Lung (tissue), 12 donors: ENCODE measurements around the gene MAGEF1. TPM values are rescaled to one million over a fixed set of nuclear protein-coding genes. Genes with fewer than 3 reads are reported as not detected.

ENCODE experiments used
- ATAC-seq: fragments of 200-7000 bp; cut with Tn5 transposase; one replicate; pipeline ENCODE4 v1.9.1; 2020; ENCODE audit warnings: moderate number of reproducible peaks; ENCODE audit not compliant: insufficient read depth, low FRiP score
- DNase-seq, 3 donors: peaks; one replicate each; pipeline ENCODE4 v3.0.0-alpha.2; 2013 to 2017
- H3K27ac ChIP-seq, 2 donors: one replicate each; pipeline ENCODE4 v1.5.1; 2013; ENCODE audit warnings: mild to moderate bottlenecking in 2 of 2, moderate library complexity in 2 of 2, control low read depth in 1 of 2, inconsistent platforms in 1 of 2, low read depth in 1 of 2, low read length in 1 of 2
- H3K27me3 ChIP-seq, 3 donors: one replicate each; pipeline ENCODE4 v1.5.1; 2013; ENCODE audit warnings: low read length in 2 of 3; ENCODE audit not compliant: control insufficient read depth in 3 of 3, insufficient read depth in 3 of 3
- H3K36me3 ChIP-seq, 4 donors: one replicate each; pipeline ENCODE4 v1.5.1; 2013; ENCODE audit warnings: low read length in 4 of 4, mild to moderate bottlenecking in 1 of 4, moderate library complexity in 1 of 4; ENCODE audit not compliant: control insufficient read depth in 4 of 4, insufficient read depth in 4 of 4
- H3K4me1 ChIP-seq, 5 donors: one replicate each; pipeline ENCODE4 v1.5.1; 2013; ENCODE audit warnings: low read length in 5 of 5, mild to moderate bottlenecking in 2 of 5, moderate library complexity in 1 of 5; ENCODE audit not compliant: control insufficient read depth in 5 of 5, insufficient read depth in 5 of 5
- H3K4me3 ChIP-seq: one replicate; pipeline ENCODE4 v1.5.1; 2013; ENCODE audit warnings: mild to moderate bottlenecking, control low read depth, moderate library complexity
- H3K9ac ChIP-seq, 2 donors: one replicate each; pipeline ENCODE4 v1.5.1; 2013; ENCODE audit warnings: low read length in 2 of 2, control low read depth in 1 of 2; ENCODE audit not compliant: insufficient read depth in 1 of 2
- H3K9me3 ChIP-seq, 4 donors: one replicate each; pipeline ENCODE4 v1.5.1; 2013; ENCODE audit warnings: low read length in 3 of 4, mild to moderate bottlenecking in 1 of 4, moderate library complexity in 1 of 4; ENCODE audit not compliant: control insufficient read depth in 4 of 4, insufficient read depth in 3 of 4
- CTCF ChIP-seq: IDR thresholded peaks from 2 replicates; pipeline ENCODE4 v1.5.1; 2012; ENCODE audit warnings: mild to moderate bottlenecking; ENCODE audit errors: control extremely low read depth, extremely low read depth
- WGBS, 2 donors: extraction: QIAGEN DNeasy Blood & Tissue Kit; methylation state at CpG; one replicate each; pipeline ENCODE4 v1.1.7; 2013; 5-methylcytosine and 5-hydroxymethylcytosine counted together
- polyA plus RNA-seq, 2 donors: library from polyadenylated mRNA; stranded (reverse); fragments of 200-250 nt; gene quantifications; one replicate each; pipeline ENCODE4 v1.2.1, GENCODE V29; 2013
- total RNA-seq, 2 donors: library from RNA; depleted of rRNA in 1 of 2; stranded (reverse); fragments of >200 nt in 1 of 2; gene quantifications; one replicate each; pipeline ENCODE4 v1.2.1, GENCODE V29; 2014 to 2021
- donor health status: control.
- donor health status: control.
- donor health status: Bipolar disorder and iron deficiency.
- donor health status: healthy.
- donor health status: DM: yes; HTN: yes; CAD: no.

MAGEF1 gene
- total and polyA plus RNA-seq, 4 donors: 30.1 to 36.1 (median 33.1) TPM

GRCh38 chr3:184712248-184713039, 580 bp upstream of the MAGEF1 start:
- no peak for TF ChIP-seq CTCF
- H3K36me3 ChIP-seq: peaks cover 0 to 8% (median 5%) of the 10 kb centered on the region in 4 donors
- no peak overlapping the region for H3K9ac ChIP-seq
- H3K4me3 ChIP-seq: peak overlapping the region; percentile 64
- no peak for ATAC-seq
- peak overlapping the region; percentile 35 to 96 for H3K27ac ChIP-seq
- H3K4me1 ChIP-seq: peaks cover 0 to 38% (median 10%) of the 10 kb centered on the region in 5 donors
- 3 to 5% methylated on average over 16 of the region's 16 CpGs for WGBS, 2 donors
- no peaks in the 10 kb centered on the region for H3K9me3 ChIP-seq
- no peak for DNase-seq
- H3K27me3 ChIP-seq: no peaks in the 10 kb centered on the region

DNA sequence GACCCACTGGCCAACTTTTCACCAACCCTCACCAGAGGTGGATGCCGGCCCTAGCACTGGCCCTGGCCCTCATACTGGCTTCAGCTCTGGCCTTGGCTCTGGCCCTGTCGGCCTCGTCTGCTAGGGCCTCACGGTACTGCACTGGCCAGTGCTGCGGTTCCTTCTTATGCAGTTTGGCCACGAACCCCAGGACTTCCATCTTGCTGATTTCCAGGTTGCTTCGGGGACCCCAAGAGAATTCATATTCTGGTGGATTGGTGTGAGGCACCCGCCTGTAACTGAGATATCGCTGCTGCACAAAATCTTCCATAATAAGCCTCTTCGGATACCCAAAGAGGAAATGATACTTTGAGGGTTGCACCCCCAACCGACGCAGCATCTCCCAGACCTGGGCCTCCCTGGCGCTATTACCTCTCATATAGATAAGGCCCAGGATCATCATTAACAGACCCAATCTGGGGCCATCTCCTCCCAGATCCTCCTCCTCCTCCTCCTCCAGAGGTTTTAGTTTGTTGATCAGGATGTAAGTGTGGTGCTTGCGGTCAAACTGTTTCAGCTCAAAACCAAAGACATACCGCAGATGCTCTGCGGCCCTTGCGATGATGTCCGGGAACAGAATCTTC, 883 bp downstream of the MAGEF1 start:
- peaks cover 0 to 24% (median 4%) of the 10 kb centered on the region in 5 donors for H3K4me1 ChIP-seq
- no peaks in the 10 kb centered on the region for H3K27me3 ChIP-seq
- DNase-seq (peak in 1 of 3 donors; percentile 36), ATAC-seq (no peak)
- H3K27ac ChIP-seq: peak overlapping the region; percentile 94 to 96
- H3K36me3 ChIP-seq: peaks cover 0 to 11% (median 6%) of the 10 kb centered on the region in 4 donors
- 9 to 10% methylated on average over 18 of the region's 18 CpGs for WGBS, 2 donors
- peak overlapping the region; percentile 64 for H3K4me3 ChIP-seq
- no peak for TF ChIP-seq CTCF
- H3K9ac ChIP-seq: peak overlapping the region; percentile 75 to 97
- no peaks in the 10 kb centered on the region for H3K9me3 ChIP-seq

DNA sequence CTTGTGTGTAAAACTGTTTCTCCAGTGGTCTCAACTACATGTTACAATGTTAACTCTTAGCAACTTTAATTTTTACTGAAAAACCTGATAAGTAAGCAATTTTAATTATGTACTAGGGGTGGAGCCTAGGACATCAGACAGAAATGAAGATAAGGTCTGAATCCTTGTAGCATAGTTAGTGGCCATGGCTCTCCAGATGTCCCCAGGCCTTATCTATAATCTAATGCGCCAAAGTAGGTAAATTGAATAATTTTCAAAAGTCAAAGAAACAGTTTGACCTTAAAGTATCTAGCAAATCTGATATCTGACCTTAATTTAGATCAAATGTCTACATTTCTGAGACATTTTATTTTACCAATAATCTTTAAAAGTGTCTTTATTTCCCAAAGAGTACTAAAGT, 8.2 kb downstream of the MAGEF1 start:
- Histone ChIP-seq H3K36me3 (peaks cover 0 to 8% (median 3%) of the 10 kb centered on the region in 4 donors), H3K4me1 (no peaks in the 10 kb centered on the region), H3K9ac (no peak overlapping the region), H3K4me3 (no peak overlapping the region), H3K27me3 (no peaks in the 10 kb centered on the region), H3K9me3 (no peaks in the 10 kb centered on the region), H3K27ac (no peak overlapping the region)
- WGBS, 2 donors: 99 to 100% methylated on average over 1 of the region's 1 CpG
- ATAC-seq (no peak), DNase-seq (no peak)
- no peak for TF ChIP-seq CTCF
